Stomach (tissue), 4 donors: ENCODE data around the gene GALNT3.

Experiments used
- CTCF ChIP-seq, 7 experiments: fragments of 450-650 bp in 4 of 7; fragments of 200-600 bp in 3 of 7; sonication (generic) in 3 of 7; IDR thresholded peaks; one replicate each; pipeline ENCODE4 v1.5.1; 2016 to 2019; ENCODE audit warnings: antibody characterized with exemption in 7 of 7, control low read depth in 2 of 7, mild to moderate bottlenecking in 1 of 7
- POLR2A ChIP-seq, 4 donors: fragments of 450-650 bp; IDR thresholded peaks; one replicate each; pipeline ENCODE4 v1.6.1; 2016; ENCODE audit warnings: antibody characterized with exemption in 4 of 4, control low read depth in 2 of 4, mild to moderate bottlenecking in 1 of 4, moderate library complexity in 1 of 4

- TF ChIP-seq CTCF (IDR thresholded peaks at IDR 0.05): no peak
- no peak for TF ChIP-seq POLR2A (IDR thresholded peaks at IDR 0.05)
Observed at GRCh38 chr2:165814473-165814872, 20.4 kb upstream of the GALNT3 start.
